ENCODE data around the gene RPA1.

DNA sequence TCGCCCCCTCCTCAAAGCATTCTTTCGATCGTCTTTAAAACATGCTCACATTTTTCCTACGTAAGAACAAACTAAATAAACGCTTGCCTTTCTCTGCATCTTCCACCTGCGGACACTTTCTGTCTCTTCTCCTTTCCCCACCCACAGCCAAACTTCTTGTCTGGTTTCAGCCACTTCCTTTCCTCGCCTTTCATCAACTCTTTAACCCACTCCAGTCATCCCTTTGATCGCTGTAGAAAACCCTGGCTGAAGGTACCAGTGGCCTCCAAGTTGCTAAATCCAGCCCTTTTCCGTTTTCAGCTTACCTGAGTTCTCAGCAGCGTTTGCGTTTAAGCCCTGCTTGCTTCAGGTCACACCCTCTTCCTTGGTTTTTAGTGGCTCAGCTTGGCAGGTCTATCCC lies 483 bp downstream of the RPA1 start:
- TF ChIP-seq POLR2A (IDR thresholded peaks at IDR 0.05) = no peak
- TF ChIP-seq, protein P1, sequence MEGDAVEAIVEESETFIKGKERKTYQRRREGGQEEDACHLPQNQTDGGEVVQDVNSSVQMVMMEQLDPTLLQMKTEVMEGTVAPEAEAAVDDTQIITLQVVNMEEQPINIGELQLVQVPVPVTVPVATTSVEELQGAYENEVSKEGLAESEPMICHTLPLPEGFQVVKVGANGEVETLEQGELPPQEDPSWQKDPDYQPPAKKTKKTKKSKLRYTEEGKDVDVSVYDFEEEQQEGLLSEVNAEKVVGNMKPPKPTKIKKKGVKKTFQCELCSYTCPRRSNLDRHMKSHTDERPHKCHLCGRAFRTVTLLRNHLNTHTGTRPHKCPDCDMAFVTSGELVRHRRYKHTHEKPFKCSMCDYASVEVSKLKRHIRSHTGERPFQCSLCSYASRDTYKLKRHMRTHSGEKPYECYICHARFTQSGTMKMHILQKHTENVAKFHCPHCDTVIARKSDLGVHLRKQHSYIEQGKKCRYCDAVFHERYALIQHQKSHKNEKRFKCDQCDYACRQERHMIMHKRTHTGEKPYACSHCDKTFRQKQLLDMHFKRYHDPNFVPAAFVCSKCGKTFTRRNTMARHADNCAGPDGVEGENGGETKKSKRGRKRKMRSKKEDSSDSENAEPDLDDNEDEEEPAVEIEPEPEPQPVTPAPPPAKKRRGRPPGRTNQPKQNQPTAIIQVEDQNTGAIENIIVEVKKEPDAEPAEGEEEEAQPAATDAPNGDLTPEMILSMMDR (IDR thresholded peaks at IDR 0.05) = no peak
